ENCODE measurements around the gene MED12L. TPM values are rescaled to one million over a fixed set of nuclear protein-coding genes. Genes with fewer than 3 reads are reported as not detected.

The MED12L gene
- total and polyA plus RNA-seq, 10 of the 15 experiments (the other 5 are each of a cell fraction or from before 2014, with no cell fraction given), result 0.01 to 0.06 (median 0.03) TPM; not detected in 2

DNA sequence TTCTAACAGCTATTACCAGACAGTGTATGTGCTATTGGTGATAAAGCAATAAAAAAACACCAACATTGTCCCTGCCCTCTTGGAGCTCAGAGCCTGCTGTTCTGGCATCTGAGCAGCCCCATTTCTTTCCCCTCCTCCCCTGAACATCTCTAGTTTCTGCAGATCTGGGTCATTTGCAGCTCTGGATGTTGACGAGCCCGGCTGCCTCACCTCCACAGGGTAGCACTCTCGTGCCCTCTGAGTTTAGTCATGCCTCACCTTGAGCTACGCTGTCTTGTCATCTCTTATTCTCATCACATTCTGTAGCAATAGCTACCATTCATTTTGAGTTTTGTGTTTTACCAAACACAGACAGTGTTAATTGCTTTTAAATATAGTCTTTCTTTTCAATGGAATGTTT lies 147.5 kb downstream of the MED12L start:
- peaks cover 4% of the 10 kb centered on the region for H3K4me1 ChIP-seq (ENCODE audit: control insufficient read depth, insufficient read depth, low read length)
- H4K20me1 ChIP-seq (ENCODE audit: control insufficient read depth, insufficient read depth), result no peaks in the 10 kb centered on the region
- no TSS peak for BruUV-seq (replicated peaks)
- no peak overlapping the region for H3K4me3 ChIP-seq
- no peak for TF ChIP-seq ZNF274 (IDR thresholded peaks at IDR 0.05; ENCODE audit: insufficient read depth, insufficient read length)
- no peak for FAIRE-seq
- no peak overlapping the region for H3K4me2 ChIP-seq (ENCODE audit: control insufficient read depth, insufficient read depth)
- no peaks in the 10 kb centered on the region for H3K27me3 ChIP-seq (replicated peaks in 1 of 2; ENCODE audit: control insufficient read depth in 2 of 2, insufficient read depth in 2 of 2, low read length in 1 of 2)
- no peak overlapping the region for H3K9ac ChIP-seq (ENCODE audit: control insufficient read depth, insufficient read depth, low read length)
- H3K79me2 ChIP-seq (ENCODE audit: control insufficient read depth, insufficient read depth, low read length), result no peaks in the 10 kb centered on the region
- DNase-seq (ENCODE audit: low read depth, low spot score), result no peak
- no peak overlapping the region for H3K27ac ChIP-seq (ENCODE audit: control insufficient read depth, insufficient read depth)
- no peak overlapping the region for H2AFZ ChIP-seq (ENCODE audit: control insufficient read depth, low read depth, low read length)
- intact Hi-C loops (cut with micrococcal nuclease; ENCODE audit: unreplicated experiment) (no loop called here), in situ Hi-C loops (cut with MboI) (no loop called here)
- H3K9me3 ChIP-seq (replicated peaks; ENCODE audit: control insufficient read depth, insufficient read depth, low read length), result no peaks in the 10 kb centered on the region
- ChIA-PET SMC1A (ENCODE audit: uncharacterized antibody, unreplicated experiment) (interaction anchor here (1.0 to 1.2 kb wide), 4 partner anchors 46 to 70 kb away, joined by 3 to 4 read pairs (median 4); partner anchors contain the start of gene P2RY14), POLR2A (no interaction called here), CTCF (interaction anchor here (0.6 to 1.0 kb wide), 4 partner anchors 58 to 87 kb away, joined by 3 read pairs; no protein-coding TSS in a partner anchor), RAD21 (ENCODE audit: unreplicated experiment) (interaction anchor here (0.6 to 1.6 kb wide), 2 partner anchors 45 to 95 kb away, joined by 3 to 6 read pairs; partner anchors contain the start of gene P2RY14)
- 35% methylated on average over 4 of the region's 4 CpGs for WGBS (ENCODE audit: insufficient coverage, insufficient replicate concordance, low lambda C conversion rate, missing lambda C conversion rate)
- no peak for ATAC-seq
- H3K36me3 ChIP-seq (ENCODE audit: control insufficient read depth in 2 of 2, insufficient read depth in 2 of 2, low read length in 1 of 2), result no peaks in the 10 kb centered on the region

DNA sequence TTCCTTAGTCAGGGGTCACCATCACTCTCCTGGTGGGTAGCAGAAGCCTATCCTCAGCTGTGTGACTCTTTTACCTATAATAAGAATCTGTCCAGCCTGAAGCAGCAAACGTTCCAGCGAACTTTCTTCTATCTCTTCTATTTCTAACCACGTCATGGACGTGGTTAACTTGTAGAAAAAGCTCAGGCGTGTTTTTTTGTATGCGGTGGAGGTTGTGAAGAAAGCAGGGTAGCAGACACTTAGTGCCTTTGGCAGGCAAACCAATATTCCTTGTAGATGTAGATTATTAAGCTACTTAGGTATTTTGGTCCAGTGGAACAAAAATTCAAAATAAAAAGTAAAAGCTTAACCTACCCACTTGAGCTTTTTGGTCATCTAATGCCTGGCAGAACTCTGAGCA lies 149.4 kb downstream of the MED12L start:
- intact Hi-C loops (cut with micrococcal nuclease; ENCODE audit: unreplicated experiment), result no loop called here
- ATAC-seq, result no peak
- Histone ChIP-seq H3K4me1 (ENCODE audit: control insufficient read depth, insufficient read depth, low read length) (no peaks in the 10 kb centered on the region), H3K4me2 (ENCODE audit: control insufficient read depth, insufficient read depth) (no peak overlapping the region), H3K9me3 (replicated peaks; ENCODE audit: control insufficient read depth, insufficient read depth, low read length) (no peaks in the 10 kb centered on the region), H4K20me1 (ENCODE audit: control insufficient read depth, insufficient read depth) (no peaks in the 10 kb centered on the region), H3K27ac (ENCODE audit: control insufficient read depth, insufficient read depth) (no peak overlapping the region), H2AFZ (ENCODE audit: control insufficient read depth, low read depth, low read length) (no peak overlapping the region), H3K27me3 (replicated peaks in 1 of 2; ENCODE audit: control insufficient read depth in 2 of 2, insufficient read depth in 2 of 2, low read length in 1 of 2) (no peaks in the 10 kb centered on the region), H3K36me3 (ENCODE audit: control insufficient read depth in 2 of 2, insufficient read depth in 2 of 2, low read length in 1 of 2) (no peaks in the 10 kb centered on the region), H3K9ac (ENCODE audit: control insufficient read depth, insufficient read depth, low read length) (no peak overlapping the region), H3K79me2 (ENCODE audit: control insufficient read depth, insufficient read depth, low read length) (no peaks in the 10 kb centered on the region), H3K4me3 (no peak overlapping the region)
- no peak for TF ChIP-seq EGR1 (IDR thresholded peaks at IDR 0.05; ENCODE audit: borderline replicate concordance in 1 of 2, low read depth in 2 of 2, low read length in 2 of 2)
- no peak for TF ChIP-seq PAX5 (IDR thresholded peaks at IDR 0.05; ENCODE audit: borderline replicate concordance, low read depth, low read length)
- TF ChIP-seq CREB1 (IDR thresholded peaks at IDR 0.05; ENCODE audit: low read depth), result no peak
- no peak for TF ChIP-seq MEF2B (IDR thresholded peaks at IDR 0.05; ENCODE audit: partially characterized antibody, poor library complexity, severe bottlenecking)
- TF ChIP-seq, protein P1, sequence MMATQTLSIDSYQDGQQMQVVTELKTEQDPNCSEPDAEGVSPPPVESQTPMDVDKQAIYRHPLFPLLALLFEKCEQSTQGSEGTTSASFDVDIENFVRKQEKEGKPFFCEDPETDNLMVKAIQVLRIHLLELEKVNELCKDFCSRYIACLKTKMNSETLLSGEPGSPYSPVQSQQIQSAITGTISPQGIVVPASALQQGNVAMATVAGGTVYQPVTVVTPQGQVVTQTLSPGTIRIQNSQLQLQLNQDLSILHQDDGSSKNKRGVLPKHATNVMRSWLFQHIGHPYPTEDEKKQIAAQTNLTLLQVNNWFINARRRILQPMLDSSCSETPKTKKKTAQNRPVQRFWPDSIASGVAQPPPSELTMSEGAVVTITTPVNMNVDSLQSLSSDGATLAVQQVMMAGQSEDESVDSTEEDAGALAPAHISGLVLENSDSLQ (IDR thresholded peaks at IDR 0.05), result no peak
- no peak for TF ChIP-seq STAT3 (IDR thresholded peaks at IDR 0.05; ENCODE audit: low read depth, low read length)
- TF ChIP-seq BRCA1 (IDR thresholded peaks at IDR 0.05; ENCODE audit: low read depth, low read length), result no peak
- TF ChIP-seq, protein P2, sequence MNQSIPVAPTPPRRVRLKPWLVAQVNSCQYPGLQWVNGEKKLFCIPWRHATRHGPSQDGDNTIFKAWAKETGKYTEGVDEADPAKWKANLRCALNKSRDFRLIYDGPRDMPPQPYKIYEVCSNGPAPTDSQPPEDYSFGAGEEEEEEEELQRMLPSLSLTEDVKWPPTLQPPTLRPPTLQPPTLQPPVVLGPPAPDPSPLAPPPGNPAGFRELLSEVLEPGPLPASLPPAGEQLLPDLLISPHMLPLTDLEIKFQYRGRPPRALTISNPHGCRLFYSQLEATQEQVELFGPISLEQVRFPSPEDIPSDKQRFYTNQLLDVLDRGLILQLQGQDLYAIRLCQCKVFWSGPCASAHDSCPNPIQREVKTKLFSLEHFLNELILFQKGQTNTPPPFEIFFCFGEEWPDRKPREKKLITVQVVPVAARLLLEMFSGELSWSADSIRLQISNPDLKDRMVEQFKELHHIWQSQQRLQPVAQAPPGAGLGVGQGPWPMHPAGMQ (IDR thresholded peaks at IDR 0.05; ENCODE audit: borderline replicate concordance), result no peak
- TF ChIP-seq, protein P3, sequence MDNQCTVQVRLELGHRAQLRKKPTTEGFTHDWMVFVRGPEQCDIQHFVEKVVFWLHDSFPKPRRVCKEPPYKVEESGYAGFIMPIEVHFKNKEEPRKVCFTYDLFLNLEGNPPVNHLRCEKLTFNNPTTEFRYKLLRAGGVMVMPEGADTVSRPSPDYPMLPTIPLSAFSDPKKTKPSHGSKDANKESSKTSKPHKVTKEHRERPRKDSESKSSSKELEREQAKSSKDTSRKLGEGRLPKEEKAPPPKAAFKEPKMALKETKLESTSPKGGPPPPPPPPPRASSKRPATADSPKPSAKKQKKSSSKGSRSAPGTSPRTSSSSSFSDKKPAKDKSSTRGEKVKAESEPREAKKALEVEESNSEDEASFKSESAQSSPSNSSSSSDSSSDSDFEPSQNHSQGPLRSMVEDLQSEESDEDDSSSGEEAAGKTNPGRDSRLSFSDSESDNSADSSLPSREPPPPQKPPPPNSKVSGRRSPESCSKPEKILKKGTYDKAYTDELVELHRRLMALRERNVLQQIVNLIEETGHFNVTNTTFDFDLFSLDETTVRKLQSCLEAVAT (IDR thresholded peaks at IDR 0.05), result no peak
- no peak for FAIRE-seq
- in situ Hi-C loops (cut with MboI), result no loop called here
- ChIA-PET CTCF (interaction anchor here (0.9 to 2.1 kb wide), 5 partner anchors 10 to 48 kb away, joined by 3 to 10 read pairs (median 4); no protein-coding TSS in a partner anchor), POLR2A (no interaction called here), RAD21 (ENCODE audit: unreplicated experiment) (interaction anchor here (0.6 to 1.5 kb wide), 3 partner anchors 46 to 764 kb away, joined by 3 to 5 read pairs (median 3); no protein-coding TSS in a partner anchor), SMC1A (ENCODE audit: uncharacterized antibody, unreplicated experiment) (interaction anchor here (1.0 to 2.0 kb wide), 5 partner anchors 9 to 66 kb away, joined by 3 to 10 read pairs (median 6); no protein-coding TSS in a partner anchor)
- BruUV-seq (replicated peaks), result no TSS peak
- no peak for DNase-seq (ENCODE audit: low read depth, low spot score)
- 54% methylated on average over 6 of the region's 6 CpGs for WGBS (ENCODE audit: insufficient coverage, insufficient replicate concordance, low lambda C conversion rate, missing lambda C conversion rate)

Data from GM12878 (cell line).